Endothelial cell of umbilical vein (primary cell): ENCODE data around the gene STAG1. TPM values are rescaled to one million over a fixed set of nuclear protein-coding genes. Genes with fewer than 3 reads are reported as not detected.

Experiments used
- BruUV-seq: library from RNA; stranded (reverse); fragments of 400-500 nt; replicated peaks from 2 replicates; lab custom pipeline; 2021; lab: Mats Ljungman, UMichigan
- CTCF ChIA-PET: fragments of 300-600, 350-600 bp; sonication (Branson Sonifier 250); formaldehyde crosslinking; loops from one replicate; lab custom pipeline; 2021; ENCODE audit warnings: antibody characterized with exemption, inconsistent platforms; lab: Charles Lee
- POLR2A ChIA-PET: fragments of 300-600, 350-600 bp; sonication (Branson Sonifier 250); formaldehyde crosslinking; loops from one replicate; lab custom pipeline; 2021; ENCODE audit warnings: antibody characterized with exemption, inconsistent platforms; lab: Charles Lee
- DNase-seq: peaks from one replicate; pipeline ENCODE4 v3.0.0-alpha.2; 2011; ENCODE audit warnings: low read depth, low spot score
- FAIRE-seq: peaks from 2 replicates; lab custom pipeline; 2011; peaks lifted over from hg19 to GRCh38; lab: Jason Lieb, UNC
- H2AFZ ChIP-seq: 2 replicates; pipeline ENCODE4 v1.6.0; 2012; ENCODE audit warnings: low read depth, low read length, control low read depth, inconsistent platforms
- H3K27ac ChIP-seq: 2 replicates; pipeline ENCODE4 v1.5.1; 2011; ENCODE audit warnings: low read depth, mild to moderate bottlenecking, control low read depth, low read length, moderate library complexity; ENCODE audit not compliant: insufficient read depth
- H3K27me3 ChIP-seq, 2 experiments: 2 replicates each; pipeline versions ENCODE4 v1.6.0 to v1.6.1; 2011; ENCODE audit warnings: low read length in 2 of 2, mixed read lengths in 1 of 2; ENCODE audit not compliant: control insufficient read depth in 2 of 2, insufficient read depth in 2 of 2
- H3K36me3 ChIP-seq, 2 experiments: 2 replicates in 1 of 2; 3 replicates in 1 of 2; pipeline ENCODE4 v1.5.1; 2011; ENCODE audit warnings: low read length in 2 of 2, mild to moderate bottlenecking in 1 of 2, moderate library complexity in 1 of 2; ENCODE audit not compliant: control insufficient read depth in 2 of 2, insufficient read depth in 2 of 2; ENCODE audit errors: extremely low read depth in 1 of 2
- H3K4me1 ChIP-seq: 3 replicates; pipeline ENCODE4 v1.5.1; 2011; ENCODE audit warnings: mild to moderate bottlenecking, low read length; ENCODE audit not compliant: control insufficient read depth, insufficient read depth; ENCODE audit errors: extremely low read depth
- H3K4me2 ChIP-seq: 2 replicates; pipeline ENCODE4 v1.6.1; 2011; ENCODE audit warnings: low read length, control low read depth, mixed read lengths; ENCODE audit not compliant: insufficient read depth
- H3K4me3 ChIP-seq, 3 experiments: fragments of 200-600 bp in 1 of 3; sonication (generic), shearing (Covaris generic) in 1 of 3; replicated peaks in 1 of 3; 2 replicates each; pipeline ENCODE4 v1.5.1; 2011 to 2016; ENCODE audit warnings: control low read depth in 3 of 3, low read length in 3 of 3, mild to moderate bottlenecking in 2 of 3, inconsistent platforms in 1 of 3, low read depth in 1 of 3, moderate library complexity in 1 of 3; ENCODE audit not compliant: insufficient read depth in 1 of 3
- H3K79me2 ChIP-seq: 2 replicates; pipeline ENCODE4 v1.6.0; 2012; ENCODE audit warnings: low read length, inconsistent platforms; ENCODE audit not compliant: control insufficient read depth, insufficient read depth
- H3K9ac ChIP-seq: replicated peaks from 2 replicates; pipeline ENCODE3; 2011; ENCODE audit warnings: low read length, control low read depth; ENCODE audit not compliant: insufficient read depth; ENCODE audit errors: extremely low read depth
- H3K9me1 ChIP-seq: replicated peaks from 3 replicates; pipeline ENCODE4 v1.6.0; 2011; ENCODE audit warnings: mild to moderate bottlenecking, low read length; ENCODE audit not compliant: control insufficient read depth, insufficient read depth; ENCODE audit errors: extremely low read depth
- H3K9me3 ChIP-seq: replicated peaks from 2 replicates; pipeline ENCODE4 v1.5.1; 2012; ENCODE audit warnings: low read length, inconsistent platforms; ENCODE audit not compliant: control insufficient read depth, insufficient read depth
- H4K20me1 ChIP-seq: replicated peaks from 2 replicates; pipeline ENCODE3; 2011; ENCODE audit warnings: mild to moderate bottlenecking, low read length; ENCODE audit not compliant: control insufficient read depth, insufficient read depth; ENCODE audit errors: extremely low read depth
- EZH2 ChIP-seq: IDR thresholded peaks from 2 replicates; pipeline ENCODE4 v1.6.1; 2012; ENCODE audit warnings: borderline replicate concordance, low read depth, mild to moderate bottlenecking, moderate library complexity, low read length, inconsistent platforms; ENCODE audit not compliant: severe bottlenecking
- FOS ChIP-seq: IDR thresholded peaks from 2 replicates; pipeline ENCODE4 v1.6.1; 2011; ENCODE audit warnings: mild to moderate bottlenecking, low read length, moderate library complexity, borderline replicate concordance; ENCODE audit not compliant: insufficient read depth
- GATA2 ChIP-seq: IDR thresholded peaks from 2 replicates; pipeline ENCODE4 v1.7.0; 2011; ENCODE audit warnings: low read depth, mild to moderate bottlenecking, moderate library complexity, mixed read lengths, low read length; ENCODE audit not compliant: insufficient read length, insufficient read depth
- JUN ChIP-seq: IDR thresholded peaks from 2 replicates; pipeline ENCODE4 v1.6.1; 2011; ENCODE audit warnings: borderline replicate concordance, low read depth; ENCODE audit not compliant: insufficient read length, insufficient read depth
- MAX ChIP-seq: IDR thresholded peaks from 2 replicates; pipeline ENCODE4 v1.6.1; 2011; ENCODE audit not compliant: insufficient read depth, insufficient read length
- MYC ChIP-seq: IDR thresholded peaks from one replicate; pipeline ENCODE4 v1.6.1; 2011; ENCODE audit warnings: mild to moderate bottlenecking, low read depth, low read length
- POLR2A ChIP-seq: IDR thresholded peaks from 2 replicates; pipeline ENCODE4 v1.6.1; 2012; ENCODE audit warnings: low read depth, mild to moderate bottlenecking, control low read depth, low read length
- POLR2AphosphoS5 ChIP-seq: IDR thresholded peaks from 2 replicates; pipeline ENCODE4 v1.6.1; 2012; ENCODE audit warnings: low read depth, mild to moderate bottlenecking, control low read depth, low read length, moderate library complexity; ENCODE audit not compliant: insufficient read depth
- dilution Hi-C: fragments of 300-500 bp; cut with MboI; formaldehyde crosslinking; loops from one replicate; pipeline ENCODE4 v1.15.0; 2019; ENCODE audit warnings: low sequenced_read_pairs; ENCODE audit not compliant: extremely low pct_ligation_motif_present
- intact Hi-C: fragments of 100-400 bp; cut with micrococcal nuclease; formaldehyde crosslinking; loops from one replicate; pipeline ENCODE4 v1.10.0; 2022
- polyA plus RNA-seq, 4 experiments: library from polyadenylated mRNA; depleted of rRNA in 3 of 4; stranded (reverse) in 3 of 4; unstranded in 1 of 4; fragments of >200 nt; gene quantifications; 2 replicates each; pipeline versions ENCODE4 v1.2.1 to v1.2.3, GENCODE V29; 2011 to 2012; ENCODE audit warnings: missing spikeins in 1 of 4
- total RNA-seq: library from RNA; stranded (reverse); gene quantifications from 2 replicates; pipeline ENCODE4 v1.2.3, GENCODE V29; 2021
- TF ChIP-seq, protein P1 (sequence below), 2 donors: IDR thresholded peaks; 1 replicate in 1 of 2; 2 replicates in 1 of 2; pipeline ENCODE4 v1.5.1; 2011; ENCODE audit warnings: low read length in 2 of 2, mild to moderate bottlenecking in 2 of 2, moderate library complexity in 2 of 2, control low read depth in 1 of 2, inconsistent platforms in 1 of 2, low read depth in 1 of 2; ENCODE audit not compliant: insufficient read depth in 1 of 2; ENCODE audit errors: extremely low read depth in 1 of 2

The STAG1 gene
- total and polyA plus RNA-seq, 2 donors (not counting 3 experiments of a cell fraction or from before 2014, with no cell fraction given) = 7.4 to 42.1 TPM

DNA sequence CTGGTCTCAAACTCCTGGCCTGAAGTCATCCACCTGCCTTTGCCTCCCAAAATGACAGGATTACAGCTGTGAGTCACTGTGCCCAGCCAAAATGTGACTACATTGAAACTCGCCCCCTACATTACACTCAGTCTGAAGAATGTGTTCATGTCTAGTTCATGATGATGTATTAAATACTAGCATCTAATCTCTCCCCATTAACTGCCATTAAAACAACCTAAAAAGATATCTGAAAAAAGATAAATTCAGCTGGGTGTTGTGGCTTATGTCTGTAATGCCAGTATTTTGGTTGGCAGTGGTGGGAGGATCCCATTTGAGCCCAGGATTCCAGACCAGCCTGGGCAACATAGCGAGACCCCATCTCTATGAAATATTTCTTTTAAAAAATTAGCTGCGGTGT is 342.6 kb downstream of the STAG1 start:
- dilution Hi-C loops (no loop called here), intact Hi-C loops (no loop called here)
- Histone ChIP-seq H3K4me1 (no peaks in the 10 kb centered on the region), H3K27me3 (no peaks in the 10 kb centered on the region), H2AFZ (no peak overlapping the region), H3K36me3 (no peaks in the 10 kb centered on the region), H3K9ac (no peak overlapping the region), H3K27ac (no peak overlapping the region), H3K79me2 (no peaks in the 10 kb centered on the region), H3K9me3 (no peaks in the 10 kb centered on the region), H3K9me1 (no peaks in the 10 kb centered on the region), H3K4me2 (no peak overlapping the region), H3K4me3 (no peak overlapping the region), H4K20me1 (no peaks in the 10 kb centered on the region)
- BruUV-seq = no TSS peak
- ChIA-PET CTCF (interaction anchor here (1.6 kb wide), 1 partner anchor 18 kb away, joined by 9 read pairs; no protein-coding TSS in a partner anchor), POLR2A (no interaction called here)
- TF ChIP-seq MYC = no peak
- TF ChIP-seq JUN = no peak
- TF ChIP-seq POLR2A = no peak
- TF ChIP-seq, protein P1, sequence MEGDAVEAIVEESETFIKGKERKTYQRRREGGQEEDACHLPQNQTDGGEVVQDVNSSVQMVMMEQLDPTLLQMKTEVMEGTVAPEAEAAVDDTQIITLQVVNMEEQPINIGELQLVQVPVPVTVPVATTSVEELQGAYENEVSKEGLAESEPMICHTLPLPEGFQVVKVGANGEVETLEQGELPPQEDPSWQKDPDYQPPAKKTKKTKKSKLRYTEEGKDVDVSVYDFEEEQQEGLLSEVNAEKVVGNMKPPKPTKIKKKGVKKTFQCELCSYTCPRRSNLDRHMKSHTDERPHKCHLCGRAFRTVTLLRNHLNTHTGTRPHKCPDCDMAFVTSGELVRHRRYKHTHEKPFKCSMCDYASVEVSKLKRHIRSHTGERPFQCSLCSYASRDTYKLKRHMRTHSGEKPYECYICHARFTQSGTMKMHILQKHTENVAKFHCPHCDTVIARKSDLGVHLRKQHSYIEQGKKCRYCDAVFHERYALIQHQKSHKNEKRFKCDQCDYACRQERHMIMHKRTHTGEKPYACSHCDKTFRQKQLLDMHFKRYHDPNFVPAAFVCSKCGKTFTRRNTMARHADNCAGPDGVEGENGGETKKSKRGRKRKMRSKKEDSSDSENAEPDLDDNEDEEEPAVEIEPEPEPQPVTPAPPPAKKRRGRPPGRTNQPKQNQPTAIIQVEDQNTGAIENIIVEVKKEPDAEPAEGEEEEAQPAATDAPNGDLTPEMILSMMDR (IDR thresholded peaks at IDR 0.05; ENCODE audit: extremely low read depth in 1 of 2, insufficient read depth in 1 of 2, low read depth in 1 of 2, low read length in 2 of 2) = no peak
- no peak for TF ChIP-seq EZH2
- TF ChIP-seq FOS = no peak
- TF ChIP-seq GATA2 = no peak
- TF ChIP-seq POLR2AphosphoS5 = no peak
- no peak for TF ChIP-seq MAX
- DNase-seq (no peak), FAIRE-seq (no peak)
